A549 (cell line): ENCODE data around the gene SPIRE2.

ENCODE experiments used
- CTCF ChIP-seq: fragments of >200 bp; sonication (Bioruptor Twin); formaldehyde crosslinking; IDR thresholded peaks from 3 replicates; pipeline ENCODE4 v1.5.1; 2016
- ESRRA ChIP-seq: fragments of 150-350 bp; IDR thresholded peaks from 2 replicates; pipeline ENCODE4 v1.6.1; 2014; ENCODE audit warnings: mild to moderate bottlenecking, low read length, borderline replicate concordance
- FOSL2 ChIP-seq, 2 experiments: fragments of 450-650 bp in 1 of 2; fragments of >200 bp in 1 of 2; sonication (Bioruptor Twin) in 1 of 2; formaldehyde crosslinking; IDR thresholded peaks; 2 replicates each; pipeline versions ENCODE4 v1.5.0 to v1.6.1; 2016 to 2020; ENCODE audit warnings: mild to moderate bottlenecking in 1 of 2, moderate library complexity in 1 of 2
- HDAC2 ChIP-seq: fragments of 200-600 bp; sonication (generic); IDR thresholded peaks from 2 replicates; pipeline ENCODE4 v1.6.1; 2016
- JUN ChIP-seq, 2 experiments: fragments of >200 bp; sonication (Bioruptor Twin); formaldehyde crosslinking; IDR thresholded peaks; 2 replicates in 1 of 2; 3 replicates in 1 of 2; pipeline ENCODE4 v1.6.1; 2016 to 2017
- MYC ChIP-seq: IDR thresholded peaks from 2 replicates; pipeline ENCODE4 v1.6.1; 2012; ENCODE audit warnings: mild to moderate bottlenecking, inconsistent platforms, low read length, improper control_type of control experiment, borderline replicate concordance
- PBX3 ChIP-seq: IDR thresholded peaks from 2 replicates; pipeline ENCODE4 v1.6.1; 2012
- PHF8 ChIP-seq: fragments of 200-600 bp; sonication (generic); IDR thresholded peaks from 2 replicates; pipeline ENCODE4 v1.6.1; 2016; ENCODE audit warnings: low read depth, mild to moderate bottlenecking, antibody characterized with exemption, moderate library complexity, borderline replicate concordance
- POLR2A ChIP-seq: IDR thresholded peaks from 2 replicates; pipeline ENCODE4 v1.6.1; 2012; ENCODE audit warnings: mild to moderate bottlenecking, low read length
- POLR2AphosphoS2 ChIP-seq: conservative IDR thresholded peaks from 2 replicates; pipeline ENCODE4 v1.6.1; 2012; ENCODE audit warnings: low read length, improper control_type of control experiment, inconsistent platforms
- RARB ChIP-seq: fragments of 250-450 bp; sonication (Bioruptor Pico); IDR thresholded peaks from 2 replicates; pipeline ENCODE4 v1.8.0; 2021; ENCODE audit warnings: mild to moderate bottlenecking, moderate library complexity
- RCOR1 ChIP-seq: fragments of 150-350 bp; IDR thresholded peaks from 2 replicates; pipeline ENCODE4 v1.6.1; 2014; ENCODE audit warnings: antibody characterized with exemption, low read length, low read depth
- RFX5 ChIP-seq: fragments of 450-650 bp; IDR thresholded peaks from 2 replicates; pipeline ENCODE4 v1.7.1; 2014; ENCODE audit warnings: antibody characterized with exemption, mild to moderate bottlenecking, moderate library complexity
- TF ChIP-seq, protein P1 (sequence below): IDR thresholded peaks from 2 replicates; pipeline ENCODE4 v1.6.1; 2012

DNA sequence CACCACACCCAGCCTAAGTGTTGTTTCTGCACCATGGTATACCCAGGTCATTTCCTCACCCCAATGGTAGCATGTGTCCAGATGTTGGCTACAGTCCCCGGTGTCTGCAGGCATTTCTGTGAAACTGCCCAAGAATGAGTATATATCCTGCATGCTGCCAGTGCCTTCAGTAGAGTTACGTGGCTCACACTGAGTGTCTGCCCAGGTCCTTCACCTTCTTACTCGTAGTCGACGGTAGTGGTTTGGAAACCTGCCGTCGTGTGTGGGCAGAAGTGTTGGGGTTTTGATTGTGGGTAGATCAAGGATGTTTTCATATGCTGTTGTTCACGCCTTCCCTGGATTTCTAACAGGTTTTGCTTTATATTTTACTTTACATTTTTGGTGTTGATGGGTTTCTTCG lies 61.9 kb downstream of the SPIRE2 start:
- TF ChIP-seq MYC: no peak
- no peak for TF ChIP-seq FOSL2 (IDR thresholded peaks at IDR 0.05)
- TF ChIP-seq FOSL2 (CRISPR knock-in tag; IDR thresholded peaks at IDR 0.05): no peak
- TF ChIP-seq CTCF: no peak
- TF ChIP-seq POLR2A: no peak
- no peak for TF ChIP-seq PHF8
- no peak for TF ChIP-seq ESRRA
- TF ChIP-seq HDAC2: no peak
- no peak for TF ChIP-seq JUN (IDR thresholded peaks at IDR 0.05)
- TF ChIP-seq RARB: no peak
- TF ChIP-seq RCOR1: no peak
- TF ChIP-seq, protein P1, sequence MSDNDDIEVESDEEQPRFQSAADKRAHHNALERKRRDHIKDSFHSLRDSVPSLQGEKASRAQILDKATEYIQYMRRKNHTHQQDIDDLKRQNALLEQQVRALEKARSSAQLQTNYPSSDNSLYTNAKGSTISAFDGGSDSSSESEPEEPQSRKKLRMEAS: no peak
- no peak for TF ChIP-seq PBX3
- no peak for TF ChIP-seq RFX5
- TF ChIP-seq POLR2AphosphoS2: no peak
